GM10266 (cell line): ENCODE data around the gene RAB30.

Experiments used
- DNase-seq: peaks from one replicate; pipeline ENCODE4 v3.0.0; 2012; ENCODE audit errors: extremely low spot score
- CTCF ChIP-seq: IDR thresholded peaks from 2 replicates; pipeline ENCODE4 v1.5.1; 2012; ENCODE audit warnings: mild to moderate bottlenecking, low read depth; ENCODE audit not compliant: control insufficient read depth, insufficient read depth; ENCODE audit errors: missing control alignments

RAB30 gene

GRCh38 chr11:83070731-83071566, 748 bp downstream of the RAB30 start:
- no peak for DNase-seq
- no peak for TF ChIP-seq CTCF

- no peak for TF ChIP-seq CTCF
- DNase-seq = no peak
Measured at GRCh38 chr11:83070044-83070701, 1.5 kb downstream of the RAB30 start.

- no peak for DNase-seq
- no peak for TF ChIP-seq CTCF
Measured at GRCh38 chr11:83069441-83070043, 2.2 kb downstream of the RAB30 start.

- no peak for TF ChIP-seq CTCF
Measured at GRCh38 chr11:83068568-83068967, 3.1 kb downstream of the RAB30 start.

GRCh38 chr11:83064011-83064410, 7.7 kb downstream of the RAB30 start:
- no peak for DNase-seq
- TF ChIP-seq CTCF = no peak

More at GRCh38 chr11:83068568-83068967, 3.1 kb downstream of the RAB30 start:
- DNase-seq = no peak

GRCh38 chr11:83063073-83063754, 8.5 kb downstream of the RAB30 start:
- TF ChIP-seq CTCF = no peak
- peak; percentile 54 for DNase-seq

GRCh38 chr11:83061883-83062282, 9.8 kb downstream of the RAB30 start:
- DNase-seq = peak; percentile 51

More at GRCh38 chr11:83061883-83062282, 9.8 kb downstream of the RAB30 start:
- TF ChIP-seq CTCF = no peak
